NOMO-1 (cell line): ENCODE measurements around the gene SPTLC2.

Experiments used
- DNase-seq, 2 experiments: peaks; one replicate each; lab custom pipeline; 2025; ENCODE audit not compliant: unreplicated experiment in 2 of 2; lab: John Stamatoyannopoulos, UW

Gene SPTLC2

GRCh38 chr14:77623201-77623600 lies 6.8 kb upstream of the SPTLC2 start:
- no peak for DNase-seq

- no peak for DNase-seq
Observed at GRCh38 chr14:77622366-77622961, 6.0 kb upstream of the SPTLC2 start.

- DNase-seq: no peak
Observed at GRCh38 chr14:77620222-77620870, 3.9 kb upstream of the SPTLC2 start.

- DNase-seq: no peak
Observed at GRCh38 chr14:77618381-77618970, 2.0 kb upstream of the SPTLC2 start.

GRCh38 chr14:77616133-77616453 lies 344 bp downstream of the SPTLC2 start:
- no peak for DNase-seq

GRCh38 chr14:77615361-77616132 lies 890 bp downstream of the SPTLC2 start:
- DNase-seq: peak in 1 of 2 experiments; percentile 45

- DNase-seq: peak in 1 of 2 experiments; percentile 47
Observed at GRCh38 chr14:77613201-77613600, 3.2 kb downstream of the SPTLC2 start.

GRCh38 chr14:77612011-77612620 lies 4.3 kb downstream of the SPTLC2 start:
- DNase-seq: no peak

- DNase-seq: no peak
Observed at GRCh38 chr14:77610553-77610952, 5.9 kb downstream of the SPTLC2 start.

GRCh38 chr14:77609922-77610321 lies 6.5 kb downstream of the SPTLC2 start:
- no peak for DNase-seq

GRCh38 chr14:77607741-77608302 lies 8.6 kb downstream of the SPTLC2 start:
- DNase-seq: peak in 1 of 2 experiments; percentile 13

GRCh38 chr14:77605392-77605972 lies 11.0 kb downstream of the SPTLC2 start:
- peak; percentile 37 to 74 for DNase-seq

GRCh38 chr14:77603654-77604255 lies 12.7 kb downstream of the SPTLC2 start:
- DNase-seq: no peak

- DNase-seq: no peak
Observed at GRCh38 chr14:77603031-77603430, 13.4 kb downstream of the SPTLC2 start.

- no peak for DNase-seq
Observed at GRCh38 chr14:77601846-77602619, 14.4 kb downstream of the SPTLC2 start.

GRCh38 chr14:77599889-77600288 lies 16.5 kb downstream of the SPTLC2 start:
- DNase-seq: no peak

GRCh38 chr14:77598366-77599070 lies 17.9 kb downstream of the SPTLC2 start:
- DNase-seq: no peak

- DNase-seq: peak; percentile 73 to 99
Observed at GRCh38 chr14:77593501-77593961, 22.9 kb downstream of the SPTLC2 start.
